Liver (tissue), 3 donors: ENCODE results near the gene FGD6.

Experiments used
- JUND ChIP-seq, 2 donors: IDR thresholded peaks; 2 replicates each; pipeline ENCODE4 v1.6.1; 2016; ENCODE audit warnings: antibody characterized with exemption in 2 of 2
- TF ChIP-seq, protein P1 (sequence below): fragments of 150-350 bp; IDR thresholded peaks from 2 replicates; pipeline ENCODE4 v1.5.1; 2017; ENCODE audit warnings: improper control_type of control experiment, low read depth, low read length; ENCODE audit not compliant: missing input control
- donor health status: healthy.
- donor health status: healthy.

- TF ChIP-seq, protein P1, sequence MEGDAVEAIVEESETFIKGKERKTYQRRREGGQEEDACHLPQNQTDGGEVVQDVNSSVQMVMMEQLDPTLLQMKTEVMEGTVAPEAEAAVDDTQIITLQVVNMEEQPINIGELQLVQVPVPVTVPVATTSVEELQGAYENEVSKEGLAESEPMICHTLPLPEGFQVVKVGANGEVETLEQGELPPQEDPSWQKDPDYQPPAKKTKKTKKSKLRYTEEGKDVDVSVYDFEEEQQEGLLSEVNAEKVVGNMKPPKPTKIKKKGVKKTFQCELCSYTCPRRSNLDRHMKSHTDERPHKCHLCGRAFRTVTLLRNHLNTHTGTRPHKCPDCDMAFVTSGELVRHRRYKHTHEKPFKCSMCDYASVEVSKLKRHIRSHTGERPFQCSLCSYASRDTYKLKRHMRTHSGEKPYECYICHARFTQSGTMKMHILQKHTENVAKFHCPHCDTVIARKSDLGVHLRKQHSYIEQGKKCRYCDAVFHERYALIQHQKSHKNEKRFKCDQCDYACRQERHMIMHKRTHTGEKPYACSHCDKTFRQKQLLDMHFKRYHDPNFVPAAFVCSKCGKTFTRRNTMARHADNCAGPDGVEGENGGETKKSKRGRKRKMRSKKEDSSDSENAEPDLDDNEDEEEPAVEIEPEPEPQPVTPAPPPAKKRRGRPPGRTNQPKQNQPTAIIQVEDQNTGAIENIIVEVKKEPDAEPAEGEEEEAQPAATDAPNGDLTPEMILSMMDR = no peak
- TF ChIP-seq JUND (IDR thresholded peaks at IDR 0.05) = no peak
Measured at GRCh38 chr12:95107362-95107761, 109.9 kb downstream of the FGD6 start.
